GM21576 (cell line): ENCODE data around the gene PTPN1.
A peak's percentile ranks its signal among the peaks of the same experiment; 100 is the strongest.
"Not testable (repeated sequence)": the region's sequence is repeated elsewhere in the genome, so short reads cannot be mapped to it uniquely, and the experiment has no call there.

Source experiments
- ATAC-seq: cut with Tn5 transposase; IDR thresholded peaks from one replicate; pipeline ENCODE4 v1.9.1; 2021; ENCODE audit warnings: mild to moderate bottlenecking, moderate library complexity; ENCODE audit not compliant: unreplicated experiment

PTPN1 gene

GRCh38 chr20:50552979-50553378 lies 42.8 kb downstream of the PTPN1 start:
- ATAC-seq, result no peak

- no peak for ATAC-seq
Observed at GRCh38 chr20:50554694-50555579, 44.8 kb downstream of the PTPN1 start.

- no peak for ATAC-seq
Observed at GRCh38 chr20:50555662-50556061, 45.5 kb downstream of the PTPN1 start.

- ATAC-seq, result no peak
Observed at GRCh38 chr20:50557549-50558134, 47.5 kb downstream of the PTPN1 start.

GRCh38 chr20:50558483-50558925 lies 48.3 kb downstream of the PTPN1 start:
- no peak for ATAC-seq

- ATAC-seq, result no peak
Observed at GRCh38 chr20:50559149-50559548, 49.0 kb downstream of the PTPN1 start.

GRCh38 chr20:50559856-50560638 lies 49.9 kb downstream of the PTPN1 start:
- ATAC-seq, result no peak

GRCh38 chr20:50560867-50561266 lies 50.7 kb downstream of the PTPN1 start:
- no peak for ATAC-seq

- ATAC-seq, result no peak
Observed at GRCh38 chr20:50561379-50562078, 51.3 kb downstream of the PTPN1 start.

- ATAC-seq, result no peak
Observed at GRCh38 chr20:50562262-50562701, 52.1 kb downstream of the PTPN1 start.

- ATAC-seq, result no peak
Observed at GRCh38 chr20:50563133-50563944, 53.2 kb downstream of the PTPN1 start.

GRCh38 chr20:50565383-50565782 lies 55.2 kb downstream of the PTPN1 start:
- ATAC-seq, result no peak

GRCh38 chr20:50565871-50566270 lies 55.7 kb downstream of the PTPN1 start:
- ATAC-seq, result no peak

GRCh38 chr20:50567860-50568548 lies 57.8 kb downstream of the PTPN1 start:
- no peak for ATAC-seq

- no peak for ATAC-seq
Observed at GRCh38 chr20:50568549-50568942, 58.4 kb downstream of the PTPN1 start.

- ATAC-seq, result not testable (repeated sequence)
Observed at GRCh38 chr20:50569487-50569863, 59.3 kb downstream of the PTPN1 start.

GRCh38 chr20:50569864-50570836 lies 60.0 kb downstream of the PTPN1 start:
- ATAC-seq, result peak; percentile 71

GRCh38 chr20:50571466-50571865 lies 61.3 kb downstream of the PTPN1 start:
- no peak for ATAC-seq
